SU-DHL-6 (cell line): Measurements from ENCODE around the gene OSCAR.

Source experiments
- H2AFZ ChIP-seq: fragments of 200-600 bp; sonication (generic); 2 replicates; pipeline ENCODE4 v1.6.1; 2014; ENCODE audit warnings: low read depth, mild to moderate bottlenecking, moderate library complexity, mixed read lengths, antibody characterized with exemption, low read length; ENCODE audit not compliant: severe bottlenecking
- H3F3A ChIP-seq: fragments of 200-600 bp; shearing (Covaris generic); 2 replicates; pipeline ENCODE4 v1.6.0; 2016; ENCODE audit warnings: antibody characterized with exemption, mild to moderate bottlenecking; ENCODE audit not compliant: insufficient read depth
- H3K27ac ChIP-seq: fragments of 200-600 bp; sonication (generic); 2 replicates; pipeline ENCODE4 v1.5.1; 2016; ENCODE audit warnings: low read depth, mild to moderate bottlenecking, low read length, moderate library complexity, mixed read lengths
- H3K27me3 ChIP-seq: fragments of 200-600 bp; sonication (generic), shearing (Covaris generic); 2 replicates; pipeline ENCODE4 v1.6.0; 2014; ENCODE audit warnings: mild to moderate bottlenecking, low read length
- H3K36me3 ChIP-seq: fragments of 200-600 bp; sonication (generic); 2 replicates; pipeline ENCODE4 v1.6.1; 2014; ENCODE audit warnings: mild to moderate bottlenecking, low read length, mixed read lengths
- H3K4me2 ChIP-seq: fragments of 300-600, 200-600 bp; shearing (Covaris generic), sonication (generic); 2 replicates; pipeline ENCODE4 v1.6.0; 2014; ENCODE audit warnings: low read length, low read depth, mild to moderate bottlenecking; ENCODE audit not compliant: poor library complexity, severe bottlenecking
- H3K4me3 ChIP-seq: fragments of 200-600 bp; sonication (generic); 2 replicates; pipeline ENCODE4 v1.5.1; 2014; ENCODE audit warnings: antibody characterized with exemption, low read length, mild to moderate bottlenecking, mixed read lengths; ENCODE audit not compliant: insufficient read depth, poor library complexity, severe bottlenecking
- H3K79me2 ChIP-seq: fragments of 200-600 bp; sonication (generic); 2 replicates; pipeline ENCODE4 v1.6.1; 2014; ENCODE audit warnings: mild to moderate bottlenecking, low read length, moderate library complexity; ENCODE audit not compliant: insufficient read depth
- H3K9ac ChIP-seq: fragments of 200-600 bp; sonication (generic); 2 replicates; pipeline ENCODE4 v1.7.0; 2014; ENCODE audit warnings: mild to moderate bottlenecking, low read length
- H3K9me2 ChIP-seq: fragments of 200-600 bp; sonication (generic); replicated peaks from 2 replicates; pipeline ENCODE4 v1.6.1; 2014; ENCODE audit warnings: low read length; ENCODE audit not compliant: insufficient read depth
- H3K9me3 ChIP-seq: fragments of 200-600 bp; sonication (generic); 2 replicates; pipeline ENCODE4 v1.6.1; 2014; ENCODE audit warnings: low read length, mixed read lengths; ENCODE audit not compliant: insufficient read depth
- H4K20me1 ChIP-seq: fragments of 200-600 bp; sonication (generic); 2 replicates; pipeline ENCODE4 v1.6.1; 2014; ENCODE audit warnings: low read depth, mild to moderate bottlenecking, antibody characterized with exemption, low read length, moderate library complexity, mixed read lengths
- EZH2phosphoT487 ChIP-seq: fragments of 200-600 bp; sonication (generic), shearing (Covaris generic); conservative IDR thresholded peaks from 2 replicates; pipeline ENCODE4 v1.6.1; 2018; ENCODE audit warnings: mild to moderate bottlenecking, antibody characterized with exemption, low read length, moderate library complexity, mixed read lengths
- TF ChIP-seq, protein P1 (sequence below): fragments of 200-600 bp; sonication (generic); IDR thresholded peaks from one replicate; pipeline ENCODE4 v1.5.1; 2017; ENCODE audit warnings: antibody characterized with exemption, mild to moderate bottlenecking, low read length, moderate library complexity; ENCODE audit not compliant: insufficient read depth, poor library complexity, severe bottlenecking

The OSCAR gene

DNA sequence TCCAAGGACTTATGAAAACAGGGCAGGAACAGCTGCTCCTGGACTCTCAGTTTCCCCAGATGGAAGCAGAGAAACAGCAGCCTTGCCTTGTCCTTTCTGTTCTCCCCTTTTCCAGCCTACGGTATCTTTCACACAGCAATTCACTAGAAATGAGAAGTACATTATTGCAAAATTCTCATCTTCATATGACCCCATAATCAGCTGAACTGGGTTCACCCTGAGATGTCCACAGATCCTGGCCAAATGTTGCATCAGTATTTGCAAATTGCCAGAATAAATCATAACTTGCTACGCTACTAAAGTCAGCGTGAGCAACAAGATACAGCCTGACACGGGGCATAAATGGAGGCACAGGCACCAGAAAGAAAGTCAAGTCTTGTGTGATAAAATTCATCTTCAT, 53.0 kb downstream of the OSCAR start:
- TF ChIP-seq, protein P1, sequence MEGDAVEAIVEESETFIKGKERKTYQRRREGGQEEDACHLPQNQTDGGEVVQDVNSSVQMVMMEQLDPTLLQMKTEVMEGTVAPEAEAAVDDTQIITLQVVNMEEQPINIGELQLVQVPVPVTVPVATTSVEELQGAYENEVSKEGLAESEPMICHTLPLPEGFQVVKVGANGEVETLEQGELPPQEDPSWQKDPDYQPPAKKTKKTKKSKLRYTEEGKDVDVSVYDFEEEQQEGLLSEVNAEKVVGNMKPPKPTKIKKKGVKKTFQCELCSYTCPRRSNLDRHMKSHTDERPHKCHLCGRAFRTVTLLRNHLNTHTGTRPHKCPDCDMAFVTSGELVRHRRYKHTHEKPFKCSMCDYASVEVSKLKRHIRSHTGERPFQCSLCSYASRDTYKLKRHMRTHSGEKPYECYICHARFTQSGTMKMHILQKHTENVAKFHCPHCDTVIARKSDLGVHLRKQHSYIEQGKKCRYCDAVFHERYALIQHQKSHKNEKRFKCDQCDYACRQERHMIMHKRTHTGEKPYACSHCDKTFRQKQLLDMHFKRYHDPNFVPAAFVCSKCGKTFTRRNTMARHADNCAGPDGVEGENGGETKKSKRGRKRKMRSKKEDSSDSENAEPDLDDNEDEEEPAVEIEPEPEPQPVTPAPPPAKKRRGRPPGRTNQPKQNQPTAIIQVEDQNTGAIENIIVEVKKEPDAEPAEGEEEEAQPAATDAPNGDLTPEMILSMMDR = no peak
- TF ChIP-seq EZH2phosphoT487 = no peak
- Histone ChIP-seq H2AFZ (no peak overlapping the region), H3K4me3 (no peak overlapping the region), H3K9me2 (no peaks in the 10 kb centered on the region), H3K9me3 (no peaks in the 10 kb centered on the region), H3F3A (no peaks in the 10 kb centered on the region), H3K27me3 (no peaks in the 10 kb centered on the region), H3K9ac (no peak overlapping the region), H3K4me2 (no peak overlapping the region), H3K79me2 (no peaks in the 10 kb centered on the region), H3K27ac (no peak overlapping the region), H4K20me1 (no peaks in the 10 kb centered on the region), H3K36me3 (no peaks in the 10 kb centered on the region)

DNA sequence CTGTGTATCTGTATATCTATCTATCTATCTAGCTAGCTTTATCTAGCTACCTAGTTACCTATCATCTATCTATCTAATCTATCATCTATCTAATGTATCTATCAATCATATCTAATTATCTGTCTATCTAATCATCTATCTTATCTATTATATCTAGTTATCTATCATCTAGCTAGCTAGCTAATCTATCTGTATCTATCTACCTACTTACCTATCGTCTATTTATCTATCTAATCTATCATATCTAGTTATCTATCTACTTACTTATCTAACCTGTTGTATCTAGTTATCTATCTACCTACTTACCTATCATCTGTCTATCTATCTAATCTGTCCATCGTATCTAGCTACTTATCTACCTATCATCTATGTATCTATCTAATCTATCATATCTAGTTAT, 54.8 kb downstream of the OSCAR start:
- TF ChIP-seq, protein P1 = no peak
- TF ChIP-seq EZH2phosphoT487 = no peak
- Histone ChIP-seq H3K9me3 (no peaks in the 10 kb centered on the region), H3K27me3 (no peaks in the 10 kb centered on the region), H2AFZ (no peak overlapping the region), H3K79me2 (no peaks in the 10 kb centered on the region), H3K27ac (no peak overlapping the region), H3K9ac (no peak overlapping the region), H3K36me3 (no peaks in the 10 kb centered on the region), H4K20me1 (no peaks in the 10 kb centered on the region), H3F3A (no peaks in the 10 kb centered on the region), H3K9me2 (no peaks in the 10 kb centered on the region), H3K4me3 (no peak overlapping the region), H3K4me2 (no peak overlapping the region)
